Testis (tissue), 2 donors: Measurements from ENCODE around the gene CYTL1.
"Not testable (repeated sequence)": the region's sequence is repeated elsewhere in the genome, so short reads cannot be mapped to it uniquely, and the experiment has no call there.

Experiments
- POLR2A ChIP-seq: fragments of 450-650 bp; IDR thresholded peaks from one replicate; pipeline ENCODE4 v1.6.1; 2017; ENCODE audit warnings: antibody characterized with exemption, mild to moderate bottlenecking, moderate library complexity
- TF ChIP-seq, protein P1 (sequence below), 3 experiments: fragments of 450-650 bp in 2 of 3; fragments of 200-600 bp in 1 of 3; sonication (generic) in 1 of 3; IDR thresholded peaks; one replicate each; pipeline ENCODE4 v1.5.1; 2016 to 2019; ENCODE audit warnings: antibody characterized with exemption in 3 of 3, mild to moderate bottlenecking in 2 of 3, moderate library complexity in 1 of 3

DNA sequence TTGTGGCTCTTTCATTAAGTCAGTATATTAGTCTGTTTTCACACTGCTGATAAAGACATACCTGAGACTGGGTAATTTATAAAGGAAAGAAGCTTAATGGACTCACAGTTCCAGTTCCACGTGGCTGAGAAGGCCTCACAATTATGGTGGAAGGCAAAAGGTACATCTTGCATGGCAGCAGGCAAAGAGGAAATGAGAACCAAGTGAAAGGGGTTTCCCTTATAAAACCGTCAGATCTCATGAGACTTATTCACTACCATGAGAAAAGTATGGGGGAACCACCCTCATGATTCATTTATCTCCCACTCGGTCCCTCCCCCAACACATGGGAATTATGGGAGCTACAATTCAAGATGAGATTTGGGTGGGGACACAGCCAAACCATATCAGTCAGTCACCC lies 47.7 kb upstream of the CYTL1 start:
- TF ChIP-seq, protein P1, sequence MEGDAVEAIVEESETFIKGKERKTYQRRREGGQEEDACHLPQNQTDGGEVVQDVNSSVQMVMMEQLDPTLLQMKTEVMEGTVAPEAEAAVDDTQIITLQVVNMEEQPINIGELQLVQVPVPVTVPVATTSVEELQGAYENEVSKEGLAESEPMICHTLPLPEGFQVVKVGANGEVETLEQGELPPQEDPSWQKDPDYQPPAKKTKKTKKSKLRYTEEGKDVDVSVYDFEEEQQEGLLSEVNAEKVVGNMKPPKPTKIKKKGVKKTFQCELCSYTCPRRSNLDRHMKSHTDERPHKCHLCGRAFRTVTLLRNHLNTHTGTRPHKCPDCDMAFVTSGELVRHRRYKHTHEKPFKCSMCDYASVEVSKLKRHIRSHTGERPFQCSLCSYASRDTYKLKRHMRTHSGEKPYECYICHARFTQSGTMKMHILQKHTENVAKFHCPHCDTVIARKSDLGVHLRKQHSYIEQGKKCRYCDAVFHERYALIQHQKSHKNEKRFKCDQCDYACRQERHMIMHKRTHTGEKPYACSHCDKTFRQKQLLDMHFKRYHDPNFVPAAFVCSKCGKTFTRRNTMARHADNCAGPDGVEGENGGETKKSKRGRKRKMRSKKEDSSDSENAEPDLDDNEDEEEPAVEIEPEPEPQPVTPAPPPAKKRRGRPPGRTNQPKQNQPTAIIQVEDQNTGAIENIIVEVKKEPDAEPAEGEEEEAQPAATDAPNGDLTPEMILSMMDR (IDR thresholded peaks at IDR 0.05): not testable (repeated sequence)
- TF ChIP-seq POLR2A: not testable (repeated sequence)
